Stomach (tissue), 19 donors: ENCODE results near the gene NHERF2. TPM values are rescaled to one million over a fixed set of nuclear protein-coding genes. Genes with fewer than 3 reads are reported as not detected.

Source experiments
- DNase-seq, 2 donors: peaks; one replicate each; pipeline versions ENCODE4 v3.0.0 to v3.0.0-alpha.2; 2013 to 2019
- H3K27ac ChIP-seq, 5 donors: fragments of 200-600 bp in 4 of 5; sonication (generic) in 4 of 5; one replicate each; pipeline ENCODE4 v1.5.1; 2013 to 2019; ENCODE audit warnings: mild to moderate bottlenecking in 1 of 5, moderate library complexity in 1 of 5
- H3K27me3 ChIP-seq, 3 donors: fragments of 200-600 bp; sonication (generic); one replicate each; pipeline ENCODE4 v1.5.1; 2017 to 2019; ENCODE audit warnings: mixed run types in 1 of 3
- H3K36me3 ChIP-seq, 4 donors: fragments of 200-600 bp; sonication (generic); 1 replicate in 3 of 4; 2 replicates in 1 of 4; pipeline ENCODE4 v1.5.1; 2016 to 2019
- H3K4me1 ChIP-seq, 4 donors: fragments of 200-600 bp; sonication (generic); one replicate each; pipeline ENCODE4 v1.5.1; 2016 to 2019
- H3K4me3 ChIP-seq, 4 donors: fragments of 200-600 bp; sonication (generic) in 3 of 4; one replicate each; pipeline ENCODE4 v1.5.1; 2016 to 2019; ENCODE audit warnings: mild to moderate bottlenecking in 1 of 4
- H3K9me3 ChIP-seq, 4 donors: fragments of 200-600 bp; sonication (generic); one replicate each; pipeline ENCODE4 v1.5.1; 2016 to 2019
- CTCF ChIP-seq, 7 experiments: fragments of 450-650 bp in 4 of 7; fragments of 200-600 bp in 3 of 7; sonication (generic) in 3 of 7; IDR thresholded peaks; one replicate each; pipeline ENCODE4 v1.5.1; 2016 to 2019; ENCODE audit warnings: antibody characterized with exemption in 7 of 7, control low read depth in 2 of 7, mild to moderate bottlenecking in 1 of 7
- EP300 ChIP-seq: sonication (generic); formaldehyde crosslinking; IDR thresholded peaks from one replicate; pipeline ENCODE4 v1.6.1; 2017; ENCODE audit warnings: antibody characterized with exemption
- POLR2A ChIP-seq, 4 donors: fragments of 450-650 bp; IDR thresholded peaks; one replicate each; pipeline ENCODE4 v1.6.1; 2016; ENCODE audit warnings: antibody characterized with exemption in 4 of 4, control low read depth in 2 of 4, mild to moderate bottlenecking in 1 of 4, moderate library complexity in 1 of 4
- POLR2AphosphoS5 ChIP-seq, 3 donors: sonication (generic); formaldehyde crosslinking; IDR thresholded peaks; one replicate each; pipeline ENCODE4 v1.6.1; 2016; ENCODE audit warnings: antibody characterized with exemption in 3 of 3
- WGBS, 5 donors: extraction: QIAGEN DNeasy Blood & Tissue Kit in 3 of 5; methylation state at CpG; one replicate each; pipeline versions ENCODE4 v1.1.5 to v1.1.7; 2013 to 2018; 5-methylcytosine and 5-hydroxymethylcytosine counted together
- intact Hi-C: fragments of 100-400 bp; cut with DNase I; formaldehyde crosslinking; loops from one replicate; pipeline ENCODE4 v1.15.1; 2023; ENCODE audit warnings: low total_unique reads
- long read RNA-seq, 10 donors: transcript quantifications; one replicate each; lab custom pipeline, GENCODE V29; 2026
- polyA plus RNA-seq, 3 donors: library from polyadenylated mRNA; stranded (reverse); fragments of 200-250 nt; gene quantifications; one replicate each; pipeline ENCODE4 v1.2.3, GENCODE V29; 2013
- total RNA-seq, 5 donors: library from RNA; depleted of rRNA; stranded (reverse); fragments of >200 nt; gene quantifications; one replicate each; pipeline versions ENCODE4 v1.1.0 to v1.2.3, GENCODE V29; 2014 to 2016
- donor health status: healthy with polysubstance abuse.
- donor health status: Bipolar disorder and iron deficiency.
- donor health status: healthy.

Gene NHERF2
- total RNA-seq = 100 to 1,000 TPM in 2 of 5 donors, 10 to 100 TPM in 3; 17.4 to 201 (median 95.5) TPM
- polyA plus RNA-seq = 100 to 1,000 TPM in 2 of 3 donors, 10 to 100 TPM in 1; 65.4 to 236 (median 157) TPM
- long read RNA-seq, donor 1, transcript SLC9A3R2-201 (7 exons, 2,194 nt) = major isoform, 15 of 23 reads
- long read RNA-seq, donor 1, partial matches to known transcripts = 0 of 23 reads
- long read RNA-seq, donor 1, other reads (novel, unspliced or antisense) = 0 of 23 reads
- long read RNA-seq, donor 2, transcript SLC9A3R2-201 (7 exons, 2,194 nt) = major isoform, 18 of 26 reads
- long read RNA-seq, donor 2, transcript SLC9A3R2-202 (7 exons, 1,564 nt) = minor isoform, 5 of 26 reads
- long read RNA-seq, donor 2, partial matches to known transcripts = 0 of 26 reads
- long read RNA-seq, donor 2, other reads (novel, unspliced or antisense) = 0 of 26 reads
- long read RNA-seq, donor 3, transcript SLC9A3R2-201 (7 exons, 2,194 nt) = major isoform, 19 of 22 reads
- long read RNA-seq, donor 3, partial matches to known transcripts = 0 of 22 reads
- long read RNA-seq, donor 3, other reads (novel, unspliced or antisense) = 0 of 22 reads
- long read RNA-seq, donor 4, partial matches to known transcripts = 0 of 1 reads
- long read RNA-seq, donor 4, other reads (novel, unspliced or antisense) = 0 of 1 reads
- long read RNA-seq, donor 5, transcript SLC9A3R2-201 (7 exons, 2,194 nt) = major isoform, 33 of 48 reads
- long read RNA-seq, donor 5, partial matches to known transcripts = 8 of 48 reads
- long read RNA-seq, donor 5, other reads (novel, unspliced or antisense) = 0 of 48 reads
- long read RNA-seq, donor 6, transcript SLC9A3R2-202 (7 exons, 1,564 nt) = minor isoform, 12 of 94 reads
- long read RNA-seq, donor 6, transcript SLC9A3R2-201 (7 exons, 2,194 nt) = major isoform, 65 of 94 reads
- long read RNA-seq, donor 6, partial matches to known transcripts = 5 of 94 reads
- long read RNA-seq, donor 6, other reads (novel, unspliced or antisense) = 0 of 94 reads
- long read RNA-seq, donor 7, transcript SLC9A3R2-201 (7 exons, 2,194 nt) = major isoform, 16 of 22 reads
- long read RNA-seq, donor 7, partial matches to known transcripts = 0 of 22 reads
- long read RNA-seq, donor 7, other reads (novel, unspliced or antisense) = 0 of 22 reads
- long read RNA-seq, donor 8, transcript SLC9A3R2-201 (7 exons, 2,194 nt) = major isoform, 16 of 24 reads
- long read RNA-seq, donor 8, partial matches to known transcripts = 0 of 24 reads
- long read RNA-seq, donor 8, other reads (novel, unspliced or antisense) = 0 of 24 reads
- long read RNA-seq, donor 9, transcript SLC9A3R2-201 (7 exons, 2,194 nt) = major isoform, 15 of 49 reads
- long read RNA-seq, donor 9, partial matches to known transcripts = 30 of 49 reads
- long read RNA-seq, donor 9, other reads (novel, unspliced or antisense) = 0 of 49 reads
- long read RNA-seq, donor 10, transcript SLC9A3R2-201 (7 exons, 2,194 nt) = major isoform, 5 of 7 reads
- long read RNA-seq, donor 10, partial matches to known transcripts = 0 of 7 reads
- long read RNA-seq, donor 10, other reads (novel, unspliced or antisense) = 0 of 7 reads

- 7 to 29% (median 20%) methylated on average over 8 to 55 of the region's 59 CpGs for WGBS, 5 donors
- peaks cover 46 to 76% (median 66%) of the 10 kb centered on the region in 4 donors for H3K4me1 ChIP-seq
- intact Hi-C loops = loop anchor here (10.0 kb wide), 1 partner anchor 58 kb away; no protein-coding TSS in a partner anchor
- peaks cover 0 to 21% (median 3%) of the 10 kb centered on the region in 3 donors for H3K27me3 ChIP-seq
- TF ChIP-seq POLR2AphosphoS5 (IDR thresholded peaks at IDR 0.05) = no peak
- TF ChIP-seq EP300 = no peak
- no peak for TF ChIP-seq CTCF (IDR thresholded peaks at IDR 0.05)
- TF ChIP-seq POLR2A (IDR thresholded peaks at IDR 0.05) = no peak
- DNase-seq = peak; percentile 60 to 79
- no peaks in the 10 kb centered on the region for H3K9me3 ChIP-seq
- peaks cover 4 to 22% (median 14%) of the 10 kb centered on the region in 4 donors for H3K36me3 ChIP-seq
- peak within 1 kb of the TSS; percentile 72 to 95 (median 85) for H3K27ac ChIP-seq
- peak within 1 kb of the TSS; percentile 72 to 92 (median 78) for H3K4me3 ChIP-seq
These were observed at the start of gene NHERF2 for GRCh38 chr16:2026461-2027023. TSS of gene NHERF2 (plus strand) at chr16:2026902. CDS start at chr16:2027006, 104 bp downstream.

GRCh38 chr16:1976951-1977874 lies 49.5 kb upstream of the NHERF2 start:
- DNase-seq = no peak
- intact Hi-C loops = no loop called here
- WGBS, 5 donors = 90 to 94% (median 91%) methylated on average over 28 to 33 of the region's 33 CpGs
- no peak for TF ChIP-seq CTCF (IDR thresholded peaks at IDR 0.05)
- TF ChIP-seq EP300 = no peak
- no peak for TF ChIP-seq POLR2AphosphoS5 (IDR thresholded peaks at IDR 0.05)
- TF ChIP-seq POLR2A (IDR thresholded peaks at IDR 0.05) = no peak
- Histone ChIP-seq H3K27ac (no peak overlapping the region), H3K4me3 (no peak overlapping the region), H3K27me3 (peaks cover 4 to 81% (median 36%) of the 10 kb centered on the region in 3 donors), H3K36me3 (peaks cover 43 to 53% (median 52%) of the 10 kb centered on the region in 4 donors), H3K9me3 (no peaks in the 10 kb centered on the region), H3K4me1 (peaks cover 29 to 63% (median 55%) of the 10 kb centered on the region in 4 donors)

GRCh38 chr16:1977875-1978268 lies 48.8 kb upstream of the NHERF2 start:
- peaks cover 4 to 88% (median 36%) of the 10 kb centered on the region in 3 donors for H3K27me3 ChIP-seq
- H3K4me1 ChIP-seq = peaks cover 22 to 63% (median 52%) of the 10 kb centered on the region in 4 donors
- no peak overlapping the region for H3K27ac ChIP-seq
- H3K4me3 ChIP-seq = no peak overlapping the region
- intact Hi-C loops = no loop called here
- DNase-seq = no peak
- peaks cover 43 to 53% (median 52%) of the 10 kb centered on the region in 4 donors for H3K36me3 ChIP-seq
- 80 to 96% (median 95%) methylated on average over 2 to 18 of the region's 18 CpGs for WGBS, 5 donors
- TF ChIP-seq POLR2A (IDR thresholded peaks at IDR 0.05) (no peak), EP300 (no peak), POLR2AphosphoS5 (IDR thresholded peaks at IDR 0.05) (no peak), CTCF (IDR thresholded peaks at IDR 0.05) (no peak)
- no peaks in the 10 kb centered on the region for H3K9me3 ChIP-seq
